OCI-LY3 (cell line): ENCODE data around the gene ASPA.

Source experiments
- CTCF ChIP-seq: fragments of 200-600, 300-600 bp; sonication (generic); IDR thresholded peaks from 2 replicates; pipeline ENCODE4 v1.5.1; 2014; ENCODE audit warnings: antibody characterized with exemption, low read length, low read depth
- EZH2phosphoT487 ChIP-seq: fragments of 200-600 bp; shearing (Covaris generic); IDR thresholded peaks from 2 replicates; pipeline ENCODE4 v1.6.1; 2018; ENCODE audit warnings: antibody characterized with exemption, mixed run types, low read depth

- TF ChIP-seq CTCF = no peak
- TF ChIP-seq EZH2phosphoT487 = no peak
Observed at GRCh38 chr17:3528403-3528851, 52.6 kb downstream of the ASPA start.
